Measurements from ENCODE around the gene KRT77.

DNA sequence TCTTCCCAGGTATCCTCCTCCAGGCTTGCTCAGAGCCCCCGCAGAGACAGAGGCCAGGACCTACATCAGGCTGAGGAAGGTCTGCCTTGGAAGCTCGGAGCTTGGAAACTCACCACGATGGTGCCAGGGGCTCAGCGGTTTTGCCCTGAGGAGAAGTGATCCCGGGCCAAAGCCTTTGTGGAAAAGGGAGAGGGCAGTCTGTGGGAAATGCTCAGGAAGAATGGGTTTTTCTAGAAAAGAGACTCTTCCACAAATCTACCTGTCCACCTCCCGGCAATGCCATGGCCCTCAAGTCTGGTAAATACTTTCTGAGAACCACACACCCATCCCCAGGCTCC is 59.3 kb downstream of the KRT77 start:
- TF ChIP-seq, protein P1, sequence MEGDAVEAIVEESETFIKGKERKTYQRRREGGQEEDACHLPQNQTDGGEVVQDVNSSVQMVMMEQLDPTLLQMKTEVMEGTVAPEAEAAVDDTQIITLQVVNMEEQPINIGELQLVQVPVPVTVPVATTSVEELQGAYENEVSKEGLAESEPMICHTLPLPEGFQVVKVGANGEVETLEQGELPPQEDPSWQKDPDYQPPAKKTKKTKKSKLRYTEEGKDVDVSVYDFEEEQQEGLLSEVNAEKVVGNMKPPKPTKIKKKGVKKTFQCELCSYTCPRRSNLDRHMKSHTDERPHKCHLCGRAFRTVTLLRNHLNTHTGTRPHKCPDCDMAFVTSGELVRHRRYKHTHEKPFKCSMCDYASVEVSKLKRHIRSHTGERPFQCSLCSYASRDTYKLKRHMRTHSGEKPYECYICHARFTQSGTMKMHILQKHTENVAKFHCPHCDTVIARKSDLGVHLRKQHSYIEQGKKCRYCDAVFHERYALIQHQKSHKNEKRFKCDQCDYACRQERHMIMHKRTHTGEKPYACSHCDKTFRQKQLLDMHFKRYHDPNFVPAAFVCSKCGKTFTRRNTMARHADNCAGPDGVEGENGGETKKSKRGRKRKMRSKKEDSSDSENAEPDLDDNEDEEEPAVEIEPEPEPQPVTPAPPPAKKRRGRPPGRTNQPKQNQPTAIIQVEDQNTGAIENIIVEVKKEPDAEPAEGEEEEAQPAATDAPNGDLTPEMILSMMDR (IDR thresholded peaks at IDR 0.05) = no peak
- TF ChIP-seq NR2C2 (CRISPR knock-in tag; IDR thresholded peaks at IDR 0.05) (no peak), ZNF263 (CRISPR knock-in tag; IDR thresholded peaks at IDR 0.05; ENCODE audit: low read depth) (no peak), ZNF232 (CRISPR knock-in tag; IDR thresholded peaks at IDR 0.05) (no peak), TEAD4 (CRISPR knock-in tag; IDR thresholded peaks at IDR 0.05) (no peak)
- TF ChIP-seq, protein P2, sequence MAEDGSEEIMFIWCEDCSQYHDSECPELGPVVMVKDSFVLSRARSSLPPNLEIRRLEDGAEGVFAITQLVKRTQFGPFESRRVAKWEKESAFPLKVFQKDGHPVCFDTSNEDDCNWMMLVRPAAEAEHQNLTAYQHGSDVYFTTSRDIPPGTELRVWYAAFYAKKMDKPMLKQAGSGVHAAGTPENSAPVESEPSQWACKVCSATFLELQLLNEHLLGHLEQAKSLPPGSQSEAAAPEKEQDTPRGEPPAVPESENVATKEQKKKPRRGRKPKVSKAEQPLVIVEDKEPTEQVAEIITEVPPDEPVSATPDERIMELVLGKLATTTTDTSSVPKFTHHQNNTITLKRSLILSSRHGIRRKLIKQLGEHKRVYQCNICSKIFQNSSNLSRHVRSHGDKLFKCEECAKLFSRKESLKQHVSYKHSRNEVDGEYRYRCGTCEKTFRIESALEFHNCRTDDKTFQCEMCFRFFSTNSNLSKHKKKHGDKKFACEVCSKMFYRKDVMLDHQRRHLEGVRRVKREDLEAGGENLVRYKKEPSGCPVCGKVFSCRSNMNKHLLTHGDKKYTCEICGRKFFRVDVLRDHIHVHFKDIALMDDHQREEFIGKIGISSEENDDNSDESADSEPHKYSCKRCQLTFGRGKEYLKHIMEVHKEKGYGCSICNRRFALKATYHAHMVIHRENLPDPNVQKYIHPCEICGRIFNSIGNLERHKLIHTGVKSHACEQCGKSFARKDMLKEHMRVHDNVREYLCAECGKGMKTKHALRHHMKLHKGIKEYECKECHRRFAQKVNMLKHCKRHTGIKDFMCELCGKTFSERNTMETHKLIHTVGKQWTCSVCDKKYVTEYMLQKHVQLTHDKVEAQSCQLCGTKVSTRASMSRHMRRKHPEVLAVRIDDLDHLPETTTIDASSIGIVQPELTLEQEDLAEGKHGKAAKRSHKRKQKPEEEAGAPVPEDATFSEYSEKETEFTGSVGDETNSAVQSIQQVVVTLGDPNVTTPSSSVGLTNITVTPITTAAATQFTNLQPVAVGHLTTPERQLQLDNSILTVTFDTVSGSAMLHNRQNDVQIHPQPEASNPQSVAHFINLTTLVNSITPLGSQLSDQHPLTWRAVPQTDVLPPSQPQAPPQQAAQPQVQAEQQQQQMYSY (CRISPR knock-in tag; IDR thresholded peaks at IDR 0.05) = no peak

Measured in WTC11 (cell line).